Activated naive CD8-positive, alpha-beta T cell treated with anti-CD3 and anti-CD28 coated beads, Interleukin-2, amount 50 U/mL, for 16 hours (primary cell): Measurements from ENCODE around the gene C10orf143.
"Not testable (repeated sequence)": the region's sequence is repeated elsewhere in the genome, so short reads cannot be mapped to it uniquely, and the experiment has no call there.

Experiments
- DNase-seq: peaks from one replicate; pipeline ENCODE4 v3.0.0-alpha.2; 2020; ENCODE audit warnings: low read depth, low spot score

C10orf143 gene

DNA sequence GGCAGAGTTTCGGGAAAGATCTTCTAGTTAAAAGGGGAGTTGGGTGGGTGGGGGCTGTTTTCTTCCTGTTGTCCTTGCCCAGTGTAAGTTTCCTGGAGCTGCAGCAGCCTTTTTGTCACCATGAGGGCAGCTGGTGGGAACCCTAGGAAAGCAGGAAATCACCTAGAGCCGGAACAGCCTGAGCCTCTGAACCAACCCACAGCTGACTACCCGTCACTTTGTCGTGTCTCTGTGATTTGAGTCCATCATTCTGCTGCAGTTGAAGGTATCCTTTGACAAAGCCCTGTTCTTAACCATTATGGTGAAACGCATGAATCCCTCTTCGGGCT lies 1.2 kb upstream of the C10orf143 start:
- DNase-seq = no peak

DNA sequence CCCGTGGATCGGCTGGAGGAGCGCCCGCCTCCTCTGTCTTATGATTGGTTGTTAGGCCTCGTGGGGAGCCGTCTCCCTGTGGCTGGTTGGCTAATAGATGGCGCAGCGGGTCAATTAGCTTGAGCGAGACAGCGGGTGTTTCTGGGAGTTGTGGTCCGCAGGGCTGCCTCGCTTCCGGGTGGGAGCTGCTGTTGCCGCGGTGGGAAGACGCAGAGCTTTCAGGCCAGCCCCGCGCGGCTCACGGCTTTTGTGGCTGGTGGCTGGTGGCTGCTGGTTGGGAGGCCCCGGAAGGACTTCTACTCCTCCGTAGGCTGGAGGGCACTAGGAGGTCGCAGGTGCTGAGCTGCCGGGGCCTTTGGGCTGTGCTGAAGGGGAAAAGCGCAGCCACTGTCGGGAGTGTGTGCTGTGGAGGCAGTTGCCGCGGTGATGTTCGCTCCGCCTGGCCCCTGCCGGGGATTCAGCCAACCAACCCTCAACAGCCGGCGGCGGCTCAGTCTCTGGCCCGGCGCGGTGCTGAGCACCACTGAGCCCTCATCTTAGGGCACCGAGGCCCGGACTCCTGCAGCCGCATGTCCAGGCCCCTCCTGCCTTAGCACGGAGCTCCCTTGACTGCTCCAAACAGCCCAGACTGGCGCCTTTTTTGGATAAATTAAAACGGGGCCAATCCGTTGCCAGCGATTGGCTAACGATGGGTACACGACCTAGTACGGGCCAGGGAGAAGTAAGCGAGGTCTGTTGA lies 652 bp upstream of the C10orf143 start:
- peak; percentile 89 for DNase-seq

DNA sequence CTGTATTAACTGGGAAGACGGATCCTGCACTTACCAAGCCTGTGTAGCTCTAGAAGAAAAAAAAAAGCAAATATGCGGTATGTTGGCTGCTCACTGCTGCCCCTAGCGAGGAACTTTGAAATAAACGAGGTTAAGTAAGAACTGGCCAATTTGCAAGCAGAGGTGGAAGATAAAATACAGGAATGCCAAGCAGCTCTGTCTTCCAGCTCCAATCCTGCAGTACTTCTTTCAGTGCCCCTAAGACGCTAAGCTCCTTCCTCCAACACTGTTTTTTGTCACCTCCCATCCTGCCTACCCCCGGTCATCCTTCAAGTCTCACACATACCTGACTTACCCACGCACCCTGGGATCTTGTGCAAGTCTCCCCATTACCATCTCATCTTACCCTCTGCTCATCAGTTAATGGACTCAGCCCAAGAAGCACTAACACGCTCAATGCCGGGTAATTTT lies 809 bp downstream of the C10orf143 start:
- DNase-seq = peak; percentile 41

DNA sequence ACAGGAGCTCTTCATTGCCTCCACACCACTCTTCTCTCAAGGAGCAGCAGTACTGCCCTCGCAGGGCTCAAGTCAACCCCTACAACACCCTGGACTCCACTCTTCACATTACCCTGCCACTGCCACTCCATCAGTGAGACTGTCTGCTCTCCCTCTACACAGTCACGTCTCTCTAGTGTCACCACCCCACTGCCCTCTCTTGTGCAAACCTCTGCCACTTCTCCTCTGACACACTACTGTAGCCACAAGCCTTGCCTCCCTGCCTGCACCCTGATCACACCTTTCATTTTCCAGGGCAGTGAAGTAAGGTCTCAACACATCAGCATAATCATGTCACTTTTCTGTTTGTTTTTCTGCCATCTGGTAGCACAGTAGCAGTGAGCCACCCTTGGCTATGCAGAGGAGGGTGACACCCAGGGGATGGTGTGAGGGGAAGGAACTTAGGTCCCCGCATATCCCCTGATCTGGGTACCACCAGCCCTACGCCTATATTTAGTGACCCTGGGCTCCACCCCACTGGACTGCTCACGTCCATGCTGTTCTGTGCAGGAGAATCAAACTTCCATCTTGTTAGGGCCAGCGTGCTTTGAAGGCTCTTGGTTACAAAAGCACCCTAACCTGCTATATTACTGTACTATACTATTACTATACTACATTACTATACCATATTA lies 1.6 kb downstream of the C10orf143 start:
- DNase-seq = no peak

DNA sequence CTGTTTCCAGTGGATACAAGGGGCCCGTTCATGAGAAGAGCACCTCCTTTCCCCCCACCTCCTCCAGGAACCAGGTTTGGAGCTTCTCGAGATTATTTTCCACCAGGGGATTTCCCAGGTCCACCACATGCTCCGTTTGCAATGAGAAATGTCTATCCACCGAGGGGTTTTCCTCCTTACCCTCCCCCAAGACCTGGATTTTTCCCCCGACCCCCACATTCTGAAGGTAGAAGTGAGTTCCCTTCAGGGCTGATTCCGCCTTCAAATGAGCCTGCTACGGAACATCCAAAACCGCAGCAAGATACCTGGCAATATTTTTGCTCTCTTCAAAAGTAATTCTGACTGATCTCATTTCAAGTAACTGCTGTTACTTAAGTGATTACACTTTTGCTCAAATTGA lies 2.5 kb downstream of the C10orf143 start:
- not testable (repeated sequence) for DNase-seq

DNA sequence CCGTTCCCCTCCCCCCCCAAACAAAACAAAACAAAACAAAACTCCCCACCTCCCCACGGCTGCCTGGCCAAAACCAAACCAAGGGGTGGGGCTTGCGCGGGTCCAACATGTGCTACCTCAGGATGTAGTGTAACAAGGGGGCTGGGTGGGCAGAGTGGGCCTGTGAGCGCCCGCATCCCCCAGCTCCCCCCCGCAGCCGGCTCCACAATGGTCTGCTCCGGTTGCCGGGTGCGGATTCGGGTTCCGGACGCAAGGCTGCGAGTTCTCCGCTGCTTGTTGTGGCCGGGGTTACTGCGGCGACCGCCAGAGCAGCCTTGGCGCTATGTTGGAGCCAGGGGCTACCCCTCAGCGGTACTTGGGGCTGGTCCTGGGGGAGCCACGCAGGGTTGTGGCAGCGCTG lies 4.9 kb downstream of the C10orf143 start:
- no peak for DNase-seq

DNA sequence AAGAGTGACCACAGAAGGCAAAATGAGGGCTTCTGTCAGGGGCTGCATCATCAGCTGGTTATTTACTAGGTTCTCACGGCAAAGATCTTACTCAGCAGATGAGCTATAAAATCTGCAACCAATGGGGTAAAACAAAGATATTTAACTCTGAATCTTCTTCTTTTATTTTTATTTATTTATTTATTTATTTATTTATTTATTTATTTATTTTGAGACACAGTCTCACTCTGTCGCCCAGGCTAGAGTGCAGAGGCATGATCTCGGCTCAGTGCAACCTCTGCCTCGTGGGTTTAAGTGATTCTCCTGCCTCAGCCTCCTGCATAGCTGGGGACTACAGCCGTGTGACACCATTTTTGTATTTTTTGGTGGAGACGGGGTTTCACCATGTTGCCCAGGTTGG lies 11.3 kb downstream of the C10orf143 start:
- no peak for DNase-seq

DNA sequence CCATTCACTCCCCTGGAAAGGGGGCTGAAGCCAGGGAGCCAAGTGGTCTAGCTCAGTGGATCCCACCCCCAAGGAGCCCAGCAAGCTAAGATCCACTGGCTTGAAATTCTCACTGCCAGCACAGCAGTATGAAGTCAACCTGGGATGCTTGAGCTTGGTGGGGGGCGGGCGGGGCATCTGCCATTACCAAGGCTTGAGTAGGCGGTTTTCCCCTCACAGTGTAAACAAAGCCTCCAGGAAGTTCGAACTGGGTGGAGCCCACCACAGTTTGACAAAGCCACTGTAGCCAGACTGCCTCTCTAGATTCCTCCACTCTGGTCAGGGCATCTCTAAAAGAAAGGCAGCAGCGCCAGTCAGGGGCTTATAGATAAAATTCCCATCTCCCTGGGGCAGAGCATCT lies 20.1 kb downstream of the C10orf143 start:
- DNase-seq = not testable (repeated sequence)

DNA sequence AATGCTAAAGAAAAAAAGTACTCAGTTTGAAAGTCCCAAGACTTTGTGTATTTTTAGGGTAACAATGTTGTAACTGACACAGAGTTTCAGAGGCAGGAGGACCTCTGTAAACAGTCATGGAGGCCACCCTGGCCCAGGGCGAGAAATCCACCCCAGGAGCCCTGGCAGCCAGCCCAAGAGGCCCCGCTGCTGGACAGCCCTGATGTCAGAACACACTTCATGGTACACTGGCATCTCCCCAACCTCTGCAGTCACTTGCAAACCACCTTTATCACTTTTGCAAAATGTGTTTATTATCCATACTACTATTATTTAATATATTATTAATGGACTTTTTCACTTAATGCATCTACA lies 30.2 kb downstream of the C10orf143 start:
- no peak for DNase-seq

DNA sequence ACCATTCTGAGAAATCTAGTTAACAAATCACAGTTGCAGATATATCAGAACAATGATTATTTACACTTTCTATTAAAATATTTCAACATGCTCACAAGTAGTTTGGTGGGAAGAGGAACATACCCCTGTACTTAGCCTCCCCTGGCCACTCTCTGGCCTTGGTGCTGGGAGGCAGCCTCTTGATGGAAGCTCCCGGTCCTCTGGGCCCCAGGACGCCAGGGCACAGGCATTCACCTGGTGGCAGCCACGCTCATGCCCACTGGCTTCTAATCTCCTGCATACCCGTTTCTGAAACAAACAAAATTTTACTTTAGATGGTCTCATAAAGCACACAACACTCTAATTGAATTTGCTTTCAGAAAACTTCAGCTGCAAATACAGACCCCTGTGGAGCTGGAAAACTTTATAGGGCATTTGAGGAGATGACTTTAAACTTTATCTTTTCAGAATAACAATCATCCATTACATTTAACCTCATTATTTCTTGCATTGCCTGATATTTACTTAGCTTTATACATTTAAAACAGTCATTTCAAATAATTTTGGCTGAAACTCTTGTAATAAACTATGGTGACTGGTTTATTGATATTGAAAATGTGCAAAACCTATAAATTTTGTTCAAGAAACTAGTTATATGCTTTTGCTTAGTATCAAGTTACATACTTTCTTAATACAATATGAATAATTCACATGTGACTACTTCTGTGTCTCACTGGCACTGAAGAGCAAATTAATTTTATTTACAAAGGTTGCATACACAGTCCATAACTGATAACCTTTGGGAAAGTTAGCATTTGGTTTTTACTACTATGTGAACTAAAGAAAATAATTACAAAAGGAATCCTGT lies 30.8 kb downstream of the C10orf143 start:
- DNase-seq = no peak

DNA sequence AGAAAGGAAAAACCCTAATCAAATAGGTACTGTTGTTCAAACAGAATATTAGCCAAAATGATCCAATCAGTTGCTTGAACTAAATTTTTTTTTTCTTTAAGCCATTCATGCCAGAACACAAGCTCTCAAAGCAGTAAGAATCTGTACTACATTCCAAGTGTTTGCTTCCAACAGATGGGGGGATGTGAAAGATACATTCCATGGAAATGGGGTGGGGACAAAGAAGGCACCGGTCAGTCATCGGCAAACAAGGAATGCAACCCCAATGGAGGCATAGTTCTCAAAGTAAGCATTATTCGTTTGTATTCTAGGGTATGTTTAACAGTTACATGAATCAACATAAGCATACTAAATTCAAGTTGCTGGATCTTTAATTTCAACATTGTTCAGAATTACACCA lies 32.5 kb downstream of the C10orf143 start:
- DNase-seq = no peak

DNA sequence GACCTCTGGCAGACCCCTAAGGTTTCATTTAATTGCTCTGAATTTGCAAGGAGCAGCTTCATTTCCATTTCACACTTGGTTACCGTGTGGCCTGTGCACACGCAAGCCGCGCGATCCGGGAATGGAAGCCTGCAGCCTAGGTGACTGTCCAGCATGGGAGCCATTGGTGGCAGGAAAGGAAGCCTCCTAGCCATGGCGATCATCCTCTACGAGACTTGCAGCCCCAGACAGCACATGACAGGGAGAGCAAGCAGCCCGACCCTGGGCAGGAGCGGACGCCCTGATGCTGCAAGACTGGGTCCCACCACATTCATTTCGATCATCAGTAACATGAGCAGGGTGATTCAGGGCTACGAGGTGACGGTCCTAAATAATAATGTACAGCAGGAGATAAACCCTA lies 33.9 kb downstream of the C10orf143 start:
- no peak for DNase-seq

DNA sequence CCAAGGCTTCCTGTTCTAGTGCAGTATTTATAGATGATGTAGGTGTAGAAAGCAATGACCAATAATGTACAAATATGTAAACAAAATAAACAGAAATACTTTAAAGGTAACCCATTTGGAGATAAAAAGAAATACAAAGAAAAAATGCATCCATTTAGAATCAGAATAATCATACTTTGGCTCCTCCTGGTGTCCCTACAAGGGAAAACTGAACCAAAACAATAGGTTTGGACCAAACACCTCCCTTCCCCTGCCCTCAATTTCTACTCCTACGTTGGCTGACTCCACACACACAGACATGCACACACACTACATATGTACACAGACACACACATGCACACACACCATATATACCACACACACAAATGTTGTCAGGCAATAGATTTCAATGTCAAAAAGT lies 36.0 kb downstream of the C10orf143 start:
- DNase-seq = no peak

DNA sequence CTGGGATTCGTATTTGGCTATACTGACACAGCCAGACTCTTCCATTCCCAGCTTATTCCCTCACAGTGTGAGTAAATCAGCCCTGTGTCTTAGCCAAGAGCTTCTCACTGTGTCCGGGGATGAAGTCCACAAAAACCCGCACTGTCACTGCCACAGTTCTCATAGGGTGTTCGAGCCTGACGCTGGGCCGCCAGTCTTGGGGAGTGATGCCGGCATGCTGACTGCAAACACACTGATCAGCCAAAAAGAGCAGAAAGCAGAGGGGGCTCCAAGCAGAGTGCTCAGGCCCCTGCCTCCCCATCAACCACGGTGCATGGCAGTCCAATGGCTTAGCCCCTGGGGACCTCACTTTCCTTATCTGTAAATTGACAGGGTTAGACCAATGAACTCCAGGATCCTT lies 36.7 kb downstream of the C10orf143 start:
- no peak for DNase-seq

DNA sequence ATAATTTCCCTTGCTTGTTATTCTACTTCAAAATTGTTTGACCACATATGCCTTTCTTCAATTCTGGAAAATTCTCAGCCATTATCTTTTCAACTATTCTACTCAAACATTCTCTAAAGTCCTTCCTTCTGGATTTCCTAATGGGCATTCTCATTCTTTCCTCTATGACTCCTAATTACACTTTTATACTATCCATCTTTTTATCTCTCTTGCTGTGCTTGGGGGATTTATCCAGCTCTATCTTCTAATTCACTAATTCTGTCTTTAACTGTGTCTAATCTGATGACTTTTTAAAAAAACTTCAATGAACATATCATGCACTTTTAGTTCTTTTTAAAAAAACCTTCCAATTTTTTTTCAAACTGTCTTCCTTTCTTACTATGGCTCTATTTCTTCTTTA lies 38.4 kb downstream of the C10orf143 start:
- DNase-seq = no peak

DNA sequence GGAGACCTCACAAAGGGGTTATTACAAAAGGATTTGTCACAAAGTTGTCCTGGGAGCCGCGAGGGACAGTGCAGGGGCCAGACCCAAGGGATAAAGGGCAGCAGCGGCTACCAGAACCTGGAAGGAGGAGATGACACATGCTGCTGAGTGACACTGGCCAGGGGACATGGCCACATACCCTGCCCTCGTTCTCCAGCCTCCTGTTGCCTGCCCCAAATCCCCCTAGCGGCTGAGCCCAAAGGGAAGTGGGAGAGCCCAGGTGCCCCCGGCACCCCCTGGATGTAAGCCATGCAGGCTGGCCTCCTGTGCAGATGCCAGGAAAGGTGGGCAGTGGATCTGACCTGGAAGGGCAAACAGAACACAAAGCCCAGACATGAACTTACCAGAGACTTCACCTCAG lies 42.7 kb downstream of the C10orf143 start:
- no peak for DNase-seq

DNA sequence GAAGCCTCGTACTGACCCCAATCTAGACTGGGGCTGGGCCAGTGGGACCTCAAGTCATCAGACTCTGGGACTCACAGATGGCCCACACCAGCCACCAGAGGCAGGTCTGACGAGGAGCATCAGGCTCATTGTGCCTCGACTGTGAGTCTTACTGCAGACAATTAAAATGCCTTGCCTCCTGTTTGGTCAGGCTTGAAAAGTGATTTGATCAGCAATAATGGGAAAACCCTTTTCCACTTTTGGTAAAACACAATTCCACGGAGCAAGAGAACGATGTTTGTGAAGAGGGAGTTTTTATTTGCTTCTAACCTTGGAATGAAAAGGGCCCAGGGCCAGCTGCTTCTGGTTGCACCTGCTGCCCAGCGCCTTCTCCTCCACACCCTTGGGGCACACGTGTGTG lies 43.9 kb downstream of the C10orf143 start:
- DNase-seq = no peak

DNA sequence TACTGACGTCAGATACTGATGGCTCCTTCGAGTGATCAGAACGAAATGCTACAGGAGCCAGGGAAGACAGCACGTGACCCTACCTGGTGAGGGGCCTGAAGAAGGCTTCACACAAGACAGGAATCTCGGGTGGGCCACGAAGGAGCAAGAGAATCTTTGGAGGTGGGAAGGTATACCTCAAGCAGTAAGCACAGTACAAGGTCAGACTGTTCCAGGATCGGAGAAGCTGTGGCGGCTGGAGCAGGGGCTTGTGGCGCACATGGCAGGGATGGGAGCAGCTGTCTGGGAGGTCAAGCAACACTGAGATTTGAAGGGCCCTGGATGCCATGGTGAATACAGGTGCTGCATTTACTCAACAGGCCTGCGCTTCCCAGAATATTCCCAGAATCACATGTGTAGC lies 45.4 kb downstream of the C10orf143 start:
- no peak for DNase-seq

DNA sequence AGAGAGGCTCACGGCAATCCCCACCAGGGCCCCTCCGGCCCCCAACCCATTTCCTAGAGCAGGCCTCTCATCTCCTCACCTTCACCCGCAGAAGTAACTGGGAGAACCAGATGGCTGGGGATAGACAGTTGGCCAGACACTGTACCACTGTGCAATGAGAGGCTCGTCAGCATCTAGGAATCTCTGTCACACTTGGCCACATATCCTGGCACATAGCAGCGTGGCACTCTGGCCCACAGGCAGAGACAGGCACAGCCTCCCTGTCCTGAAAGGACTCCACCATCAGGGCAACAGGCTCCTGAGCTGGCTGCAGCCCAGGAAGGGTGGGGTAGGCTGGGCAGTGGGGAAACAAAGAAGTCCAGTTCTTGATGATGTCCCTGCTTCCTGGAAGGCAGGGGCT lies 45.8 kb downstream of the C10orf143 start:
- no peak for DNase-seq

DNA sequence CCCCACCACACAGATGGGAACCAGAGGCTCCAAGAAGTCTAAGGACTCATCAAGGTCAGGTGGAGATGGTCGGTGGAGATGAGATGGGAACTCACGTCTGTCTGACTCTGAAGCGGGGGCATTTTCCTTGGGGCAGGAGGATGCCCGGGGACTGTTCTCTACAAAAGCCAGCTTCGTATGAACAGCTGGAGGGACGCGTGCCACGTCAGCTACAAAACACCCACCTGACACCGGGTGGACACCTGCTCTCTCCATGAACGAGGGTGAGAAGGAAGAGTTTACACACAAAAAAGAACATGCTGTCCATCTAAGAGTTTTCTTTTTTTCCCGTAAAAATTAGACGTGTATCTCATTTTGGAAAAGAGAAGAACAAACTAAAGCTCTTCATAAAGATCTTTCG lies 47.7 kb downstream of the C10orf143 start:
- no peak for DNase-seq

DNA sequence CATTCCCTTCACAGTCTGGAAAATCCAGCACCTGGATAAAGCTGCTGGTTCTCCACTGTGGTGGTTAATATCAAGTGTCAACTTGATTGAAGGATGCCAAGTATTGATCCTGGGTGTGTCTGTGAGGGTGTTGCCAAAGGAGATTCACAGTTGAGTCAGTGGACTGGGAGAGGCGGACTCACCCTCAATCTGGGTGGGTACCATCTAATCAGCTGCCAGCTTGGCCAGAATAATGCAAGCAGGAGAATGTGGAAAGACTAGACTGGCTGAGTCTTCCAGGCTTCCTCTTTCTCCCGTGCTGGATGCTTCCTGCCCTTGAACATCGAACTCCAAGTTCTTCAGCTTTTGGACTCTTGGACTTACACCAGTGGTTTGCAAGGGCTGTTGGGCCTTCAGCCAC lies 48.4 kb downstream of the C10orf143 start:
- DNase-seq = no peak

DNA sequence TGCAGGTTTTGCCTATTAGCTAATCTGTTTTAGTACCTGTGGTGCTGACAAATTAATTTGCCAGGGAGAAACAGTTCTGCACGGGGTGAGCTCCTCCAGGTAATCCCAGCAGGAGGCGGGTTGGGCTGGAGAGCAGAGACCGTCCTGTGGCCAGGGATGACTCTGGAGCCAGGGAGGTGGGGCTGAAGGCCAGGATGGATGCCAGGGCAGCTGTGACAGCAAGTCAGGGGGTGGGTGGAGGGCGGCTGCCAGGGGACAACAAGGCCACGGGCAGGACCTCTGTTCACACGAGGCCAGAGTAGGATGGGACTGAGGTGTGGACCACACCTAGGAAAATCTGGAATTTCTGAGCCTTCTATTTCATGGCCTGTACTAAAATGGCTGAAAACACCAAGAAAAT lies 48.9 kb downstream of the C10orf143 start:
- DNase-seq = no peak

DNA sequence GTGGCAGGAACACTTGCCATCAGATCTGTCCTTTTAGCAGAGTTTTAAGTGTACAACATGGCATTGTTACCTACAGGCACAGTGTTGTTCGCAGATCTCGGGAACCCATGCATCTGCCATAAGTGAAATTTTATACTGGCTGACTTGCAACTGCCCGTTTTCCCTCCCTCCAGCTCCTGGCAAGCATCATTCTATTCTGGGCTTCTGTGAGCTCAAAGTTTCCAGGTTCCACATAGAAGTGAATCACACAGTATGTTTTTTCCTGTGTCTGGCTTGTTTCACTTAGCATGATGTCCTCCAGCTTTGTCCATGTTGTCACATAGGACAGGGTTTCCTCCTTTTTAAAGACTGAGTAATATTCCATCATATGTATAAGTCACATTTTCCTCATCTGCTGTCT lies 56.6 kb downstream of the C10orf143 start:
- DNase-seq = no peak
